A204.1 (cell line): ENCODE data around the gene RPS18.
A peak's percentile ranks its signal among the peaks of the same experiment; 100 is the strongest.

Experiments used
- FAIRE-seq: peaks from 2 replicates; lab custom pipeline; 2012; peaks lifted over from hg19 to GRCh38; lab: Jason Lieb, UNC

RPS18 gene

GRCh38 chr6:33314943-33315792, 43.3 kb downstream of the RPS18 start:
- no peak for FAIRE-seq

DNA sequence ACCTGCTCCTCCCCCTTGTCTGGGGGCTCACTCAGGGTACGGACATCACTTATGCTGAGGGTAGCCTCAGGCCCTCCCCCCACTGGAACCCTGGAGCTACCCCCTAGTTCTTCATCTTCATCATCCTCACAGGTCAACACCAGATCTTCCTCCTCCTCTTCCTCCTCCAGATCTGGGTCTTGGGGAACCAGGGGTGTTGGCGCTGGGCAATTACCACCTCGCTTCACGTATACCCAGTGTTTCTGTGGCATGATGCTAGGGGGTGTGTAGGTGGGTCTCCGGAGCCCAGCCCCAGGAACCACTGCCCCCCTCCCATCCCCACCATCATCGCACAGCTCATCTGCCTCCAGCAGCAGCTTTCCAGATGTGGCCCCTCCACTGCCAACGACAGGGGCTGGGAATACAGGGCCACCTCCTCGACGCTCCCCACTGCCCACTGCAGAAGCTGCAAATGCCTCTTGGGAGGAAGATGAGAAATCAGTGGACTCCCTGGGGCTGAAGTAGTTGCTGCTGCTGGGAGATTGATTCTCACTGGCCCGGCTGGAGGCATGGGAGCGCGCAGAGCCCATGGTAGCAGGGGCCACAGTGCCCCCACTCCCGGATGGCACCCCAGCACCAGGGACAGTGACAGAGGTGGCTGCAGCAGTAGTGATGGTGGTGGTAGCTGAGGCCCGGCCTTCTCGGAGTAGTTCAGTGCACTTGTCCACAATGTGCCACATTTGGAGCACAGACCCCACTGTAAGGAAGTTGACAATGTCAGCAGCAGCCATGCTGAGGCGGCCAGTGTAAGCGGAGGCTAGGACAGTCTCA, 44.1 kb downstream of the RPS18 start:
- FAIRE-seq = no peak

GRCh38 chr6:33316603-33317418, 44.9 kb downstream of the RPS18 start:
- no peak for FAIRE-seq

GRCh38 chr6:33317419-33317668, 45.5 kb downstream of the RPS18 start:
- FAIRE-seq = no peak

DNA sequence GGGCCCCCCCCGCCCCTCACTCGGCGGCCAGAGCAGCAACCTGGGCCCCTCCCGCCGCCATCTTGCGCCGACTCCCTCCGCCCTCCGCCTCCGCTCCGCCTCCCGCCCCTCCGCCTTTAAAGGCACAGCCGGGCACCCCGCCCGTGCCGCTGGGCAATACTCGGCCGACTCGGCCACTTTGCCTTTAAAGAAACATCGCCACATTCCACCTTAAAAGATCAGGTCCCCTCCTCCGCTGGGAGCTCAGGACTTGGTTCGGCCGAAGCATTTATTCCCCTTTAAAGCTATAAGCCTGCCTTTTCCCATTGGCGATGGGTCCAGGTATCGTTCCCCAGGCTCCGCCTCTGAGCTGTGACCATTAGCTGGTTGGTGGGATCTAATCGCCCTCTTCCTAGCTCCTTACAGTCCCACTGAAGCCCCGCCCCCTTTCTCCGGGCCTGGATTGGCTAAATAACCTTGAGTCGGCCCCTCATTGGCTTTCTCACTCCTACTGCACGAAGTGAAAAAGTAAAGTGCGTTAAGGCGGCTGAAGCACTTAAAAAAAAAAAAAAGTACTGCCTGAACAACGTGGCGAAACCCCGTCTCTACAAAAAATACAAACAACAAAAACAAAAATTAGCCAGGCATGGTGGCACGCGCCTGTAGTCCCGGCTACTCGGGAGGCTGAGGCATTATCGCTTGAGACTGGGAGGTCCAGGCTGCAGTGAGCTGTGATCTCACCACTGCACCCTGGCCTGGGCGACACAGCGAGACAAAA, 46.0 kb downstream of the RPS18 start, which contains the start of gene ZBTB22:
Gene ZBTB22, minus strand, starts transcription at position 76 of the 757 bp plus-strand sequence. CDS start 828 bp downstream, outside the sequence.
- FAIRE-seq = peak; percentile 98

DNA sequence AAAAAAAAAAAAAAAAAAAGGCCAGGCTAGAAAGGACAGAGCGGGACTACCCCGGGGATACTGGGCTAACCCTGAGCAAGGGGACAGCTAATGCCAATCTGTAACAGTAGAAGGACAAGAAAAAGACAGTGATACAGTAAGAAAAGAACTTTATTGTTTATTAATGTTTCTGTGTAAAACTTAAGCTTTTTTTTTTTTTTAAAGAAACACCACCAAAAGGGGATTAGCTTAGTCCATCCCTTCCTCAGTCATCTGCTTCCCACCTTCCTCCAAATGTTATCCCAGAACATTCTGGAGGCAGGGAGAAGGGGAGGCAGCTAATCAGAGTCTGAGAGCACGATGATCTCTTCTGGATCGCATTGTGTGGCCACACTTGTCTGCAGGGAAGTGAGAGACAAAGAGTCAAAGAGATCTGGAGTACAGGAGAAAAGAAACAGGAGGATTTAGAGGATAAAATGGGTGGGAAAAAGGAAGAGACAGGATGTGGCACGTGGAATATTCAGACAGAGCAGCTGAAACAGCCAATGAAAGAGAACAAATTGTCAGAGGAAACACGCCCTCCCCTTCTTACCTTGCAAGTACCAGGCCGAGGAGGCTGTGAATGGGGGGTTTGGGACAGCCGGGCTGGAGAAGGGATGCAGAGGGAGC, 46.7 kb downstream of the RPS18 start:
- FAIRE-seq = no peak

GRCh38 chr6:33319939-33320314, 48.1 kb downstream of the RPS18 start:
- no peak for FAIRE-seq

DNA sequence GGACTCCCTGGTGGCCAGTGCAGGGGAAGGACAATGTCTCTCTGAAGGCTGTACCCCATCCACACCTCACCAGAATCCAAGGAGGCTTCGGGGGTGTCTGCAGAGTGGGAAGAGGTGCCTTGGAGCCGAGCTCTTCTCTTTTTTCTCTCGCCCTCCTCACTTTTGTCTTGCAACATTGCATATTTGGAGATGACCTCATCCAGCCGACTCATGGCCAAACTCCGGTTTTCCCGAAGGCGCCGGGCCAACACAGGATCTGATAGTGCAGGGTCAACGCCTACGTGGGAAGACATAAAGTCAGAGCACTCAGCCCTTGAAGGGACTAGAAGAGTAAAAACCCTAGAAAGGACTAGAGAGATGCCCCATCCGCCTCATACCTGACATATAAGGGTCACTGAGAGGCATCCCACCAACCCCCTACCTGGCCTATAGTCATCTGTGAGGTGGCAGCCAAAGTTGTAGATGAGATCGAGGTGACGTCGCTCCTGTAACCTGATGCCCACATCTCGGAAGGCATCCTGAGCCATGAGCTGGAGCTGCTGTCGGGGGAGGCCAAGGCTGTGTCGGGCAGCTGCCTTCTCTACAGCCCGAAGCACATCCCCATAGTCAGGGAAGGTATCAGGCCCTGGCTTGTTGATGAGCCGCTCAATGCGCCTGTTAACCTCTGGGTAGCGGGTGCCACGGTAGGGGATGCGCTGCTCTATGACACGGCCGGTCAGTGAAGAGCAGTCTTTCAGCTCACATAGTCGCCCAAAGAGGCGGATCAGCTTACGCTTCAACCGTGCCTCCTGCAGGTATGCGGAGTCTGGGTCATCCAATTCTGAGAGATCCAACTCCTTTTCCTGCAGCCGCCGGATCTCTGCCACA, 48.7 kb downstream of the RPS18 start:
- no peak for FAIRE-seq

- FAIRE-seq = no peak
Observed at GRCh38 chr6:33321227-33321626, 49.4 kb downstream of the RPS18 start.

DNA sequence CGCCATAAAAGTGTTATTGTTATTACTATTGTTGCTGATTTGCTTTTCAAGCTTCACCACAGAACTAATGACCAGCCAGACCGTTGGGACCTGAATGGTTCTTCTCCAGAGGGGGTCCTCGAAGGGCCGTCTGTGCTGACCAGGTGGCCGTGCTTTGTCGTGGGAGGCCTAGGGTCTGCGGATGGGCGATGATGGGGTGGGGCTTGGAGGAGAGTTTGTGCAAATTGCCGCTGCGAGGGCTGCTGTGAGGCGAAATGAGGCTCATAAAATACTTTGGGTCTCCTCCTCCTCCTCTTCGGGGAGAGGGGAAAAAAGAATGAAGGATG, 51.7 kb downstream of the RPS18 start:
- FAIRE-seq = no peak

DNA sequence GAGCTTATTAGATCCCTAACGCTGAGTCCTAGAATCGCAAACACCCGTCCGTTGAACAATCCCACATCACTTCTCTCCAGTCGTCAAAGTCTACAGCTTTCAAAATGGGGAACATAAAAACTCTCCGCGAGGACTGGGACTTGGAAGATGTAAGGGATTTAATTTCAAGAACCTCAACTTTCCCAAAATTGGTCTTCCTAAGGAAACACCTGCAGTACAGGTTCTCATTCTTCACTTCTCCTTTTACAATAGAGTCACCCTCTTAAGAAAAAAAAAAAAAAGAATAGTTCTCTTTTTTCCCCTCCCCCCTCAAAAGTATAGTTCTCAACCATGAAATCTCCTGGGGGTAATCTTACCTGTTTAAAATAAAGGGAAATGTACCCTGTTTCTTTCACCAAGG, 52.2 kb downstream of the RPS18 start:
- no peak for FAIRE-seq
